ENCODE results near the gene IGSF22.

DNA sequence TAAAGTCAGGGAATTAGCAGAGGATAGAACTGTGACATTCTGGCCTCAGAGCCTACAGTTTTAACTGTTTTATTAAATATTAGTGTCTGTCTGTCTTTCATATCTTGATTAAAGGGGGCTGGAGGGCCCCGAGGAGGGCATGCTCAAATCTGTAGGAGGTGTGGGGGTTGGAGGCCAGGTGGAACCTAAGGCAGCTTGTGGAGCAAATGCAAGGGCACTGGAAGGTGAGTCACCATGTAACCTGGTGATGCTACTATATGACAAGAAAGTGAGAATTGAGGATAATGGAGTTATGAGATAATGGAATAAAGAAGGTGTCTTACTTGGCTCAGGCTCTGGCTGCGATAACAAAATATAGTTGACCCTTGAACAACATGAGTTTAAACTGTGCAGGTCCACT is 54.7 kb downstream of the IGSF22 start:
- TF ChIP-seq SRF (IDR thresholded peaks at IDR 0.05; ENCODE audit: low read depth, low read length): no peak
- TF ChIP-seq, protein P1, sequence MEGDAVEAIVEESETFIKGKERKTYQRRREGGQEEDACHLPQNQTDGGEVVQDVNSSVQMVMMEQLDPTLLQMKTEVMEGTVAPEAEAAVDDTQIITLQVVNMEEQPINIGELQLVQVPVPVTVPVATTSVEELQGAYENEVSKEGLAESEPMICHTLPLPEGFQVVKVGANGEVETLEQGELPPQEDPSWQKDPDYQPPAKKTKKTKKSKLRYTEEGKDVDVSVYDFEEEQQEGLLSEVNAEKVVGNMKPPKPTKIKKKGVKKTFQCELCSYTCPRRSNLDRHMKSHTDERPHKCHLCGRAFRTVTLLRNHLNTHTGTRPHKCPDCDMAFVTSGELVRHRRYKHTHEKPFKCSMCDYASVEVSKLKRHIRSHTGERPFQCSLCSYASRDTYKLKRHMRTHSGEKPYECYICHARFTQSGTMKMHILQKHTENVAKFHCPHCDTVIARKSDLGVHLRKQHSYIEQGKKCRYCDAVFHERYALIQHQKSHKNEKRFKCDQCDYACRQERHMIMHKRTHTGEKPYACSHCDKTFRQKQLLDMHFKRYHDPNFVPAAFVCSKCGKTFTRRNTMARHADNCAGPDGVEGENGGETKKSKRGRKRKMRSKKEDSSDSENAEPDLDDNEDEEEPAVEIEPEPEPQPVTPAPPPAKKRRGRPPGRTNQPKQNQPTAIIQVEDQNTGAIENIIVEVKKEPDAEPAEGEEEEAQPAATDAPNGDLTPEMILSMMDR (IDR thresholded peaks at IDR 0.05; ENCODE audit: control extremely low read depth in 1 of 3, insufficient read depth in 1 of 3, low read depth in 1 of 3, low read length in 3 of 3): no peak
- no peak for TF ChIP-seq POLR2AphosphoS5 (IDR thresholded peaks at IDR 0.05; ENCODE audit: low read depth, low read length)
- no peak for TF ChIP-seq POLR2A (IDR thresholded peaks at IDR 0.05; ENCODE audit: control extremely low read depth in 1 of 2, low read depth in 2 of 2, low read length in 2 of 2)
- TF ChIP-seq POU5F1 (IDR thresholded peaks at IDR 0.05; ENCODE audit: low read depth, low read length): no peak
- TF ChIP-seq TBP (IDR thresholded peaks at IDR 0.05; ENCODE audit: low read depth, low read length): no peak
- no peak for TF ChIP-seq GTF2F1 (IDR thresholded peaks at IDR 0.05; ENCODE audit: borderline replicate concordance, low read depth, low read length)
- TF ChIP-seq EZH2 (IDR thresholded peaks at IDR 0.05; ENCODE audit: low read depth, low read length, severe bottlenecking): no peak
- TF ChIP-seq RFX5 (IDR thresholded peaks at IDR 0.05; ENCODE audit: borderline replicate concordance, low read depth, low read length): no peak
